ENCODE data around the gene TMEM205. TPM values are rescaled to one million over a fixed set of nuclear protein-coding genes. Genes with fewer than 3 reads are reported as not detected.

Gene TMEM205
- total and polyA plus RNA-seq, 2 experiments from 2014 or later: 123 to 293 TPM

DNA sequence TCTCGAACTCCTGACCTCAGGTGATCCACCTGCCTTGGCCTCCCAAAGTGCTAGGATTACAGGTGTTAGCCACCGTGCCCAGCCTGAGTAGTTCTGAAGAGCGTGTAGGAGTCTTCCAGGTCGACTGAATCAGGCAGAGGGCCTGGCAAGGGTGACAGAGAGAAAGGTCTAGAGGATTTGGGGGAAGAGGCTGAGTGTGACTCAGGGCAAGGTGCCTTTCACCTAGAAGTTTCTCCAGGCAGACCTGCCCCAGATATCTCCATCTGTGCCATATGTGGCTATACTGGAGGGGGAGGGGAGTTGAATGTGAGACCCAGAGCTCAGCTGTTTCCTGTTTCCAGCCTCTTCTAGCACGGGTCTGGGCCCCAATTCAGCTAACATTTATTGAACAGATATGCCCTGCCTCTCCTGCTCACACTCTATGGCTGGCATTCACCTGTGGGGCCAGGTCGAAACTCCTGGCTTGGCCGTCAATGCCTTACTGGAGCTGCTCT is 1.5 kb upstream of the TMEM205 start (continued):
- no peak for TF ChIP-seq CREB1 (CRISPR knock-in tag; IDR thresholded peaks at IDR 0.05; ENCODE audit: low read depth)
- TF ChIP-seq ZNF331 (CRISPR knock-in tag; IDR thresholded peaks at IDR 0.05; ENCODE audit: low read depth): no peak
- TF ChIP-seq, protein P1, sequence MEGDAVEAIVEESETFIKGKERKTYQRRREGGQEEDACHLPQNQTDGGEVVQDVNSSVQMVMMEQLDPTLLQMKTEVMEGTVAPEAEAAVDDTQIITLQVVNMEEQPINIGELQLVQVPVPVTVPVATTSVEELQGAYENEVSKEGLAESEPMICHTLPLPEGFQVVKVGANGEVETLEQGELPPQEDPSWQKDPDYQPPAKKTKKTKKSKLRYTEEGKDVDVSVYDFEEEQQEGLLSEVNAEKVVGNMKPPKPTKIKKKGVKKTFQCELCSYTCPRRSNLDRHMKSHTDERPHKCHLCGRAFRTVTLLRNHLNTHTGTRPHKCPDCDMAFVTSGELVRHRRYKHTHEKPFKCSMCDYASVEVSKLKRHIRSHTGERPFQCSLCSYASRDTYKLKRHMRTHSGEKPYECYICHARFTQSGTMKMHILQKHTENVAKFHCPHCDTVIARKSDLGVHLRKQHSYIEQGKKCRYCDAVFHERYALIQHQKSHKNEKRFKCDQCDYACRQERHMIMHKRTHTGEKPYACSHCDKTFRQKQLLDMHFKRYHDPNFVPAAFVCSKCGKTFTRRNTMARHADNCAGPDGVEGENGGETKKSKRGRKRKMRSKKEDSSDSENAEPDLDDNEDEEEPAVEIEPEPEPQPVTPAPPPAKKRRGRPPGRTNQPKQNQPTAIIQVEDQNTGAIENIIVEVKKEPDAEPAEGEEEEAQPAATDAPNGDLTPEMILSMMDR (conservative IDR thresholded peaks at IDR 0.05; ENCODE audit: low read depth in 2 of 2): no peak
- no peak for TF ChIP-seq EZH2 (IDR thresholded peaks at IDR 0.05; ENCODE audit: low read depth, unreplicated experiment)
- TF ChIP-seq, protein P2, sequence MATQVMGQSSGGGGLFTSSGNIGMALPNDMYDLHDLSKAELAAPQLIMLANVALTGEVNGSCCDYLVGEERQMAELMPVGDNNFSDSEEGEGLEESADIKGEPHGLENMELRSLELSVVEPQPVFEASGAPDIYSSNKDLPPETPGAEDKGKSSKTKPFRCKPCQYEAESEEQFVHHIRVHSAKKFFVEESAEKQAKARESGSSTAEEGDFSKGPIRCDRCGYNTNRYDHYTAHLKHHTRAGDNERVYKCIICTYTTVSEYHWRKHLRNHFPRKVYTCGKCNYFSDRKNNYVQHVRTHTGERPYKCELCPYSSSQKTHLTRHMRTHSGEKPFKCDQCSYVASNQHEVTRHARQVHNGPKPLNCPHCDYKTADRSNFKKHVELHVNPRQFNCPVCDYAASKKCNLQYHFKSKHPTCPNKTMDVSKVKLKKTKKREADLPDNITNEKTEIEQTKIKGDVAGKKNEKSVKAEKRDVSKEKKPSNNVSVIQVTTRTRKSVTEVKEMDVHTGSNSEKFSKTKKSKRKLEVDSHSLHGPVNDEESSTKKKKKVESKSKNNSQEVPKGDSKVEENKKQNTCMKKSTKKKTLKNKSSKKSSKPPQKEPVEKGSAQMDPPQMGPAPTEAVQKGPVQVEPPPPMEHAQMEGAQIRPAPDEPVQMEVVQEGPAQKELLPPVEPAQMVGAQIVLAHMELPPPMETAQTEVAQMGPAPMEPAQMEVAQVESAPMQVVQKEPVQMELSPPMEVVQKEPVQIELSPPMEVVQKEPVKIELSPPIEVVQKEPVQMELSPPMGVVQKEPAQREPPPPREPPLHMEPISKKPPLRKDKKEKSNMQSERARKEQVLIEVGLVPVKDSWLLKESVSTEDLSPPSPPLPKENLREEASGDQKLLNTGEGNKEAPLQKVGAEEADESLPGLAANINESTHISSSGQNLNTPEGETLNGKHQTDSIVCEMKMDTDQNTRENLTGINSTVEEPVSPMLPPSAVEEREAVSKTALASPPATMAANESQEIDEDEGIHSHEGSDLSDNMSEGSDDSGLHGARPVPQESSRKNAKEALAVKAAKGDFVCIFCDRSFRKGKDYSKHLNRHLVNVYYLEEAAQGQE (IDR thresholded peaks at IDR 0.05; ENCODE audit: unreplicated experiment): no peak
- no peak for TF ChIP-seq ZNF114 (CRISPR knock-in tag; IDR thresholded peaks at IDR 0.05)
- TF ChIP-seq POLR2AphosphoS5 (IDR thresholded peaks at IDR 0.05; ENCODE audit: low read depth): no peak

DNA sequence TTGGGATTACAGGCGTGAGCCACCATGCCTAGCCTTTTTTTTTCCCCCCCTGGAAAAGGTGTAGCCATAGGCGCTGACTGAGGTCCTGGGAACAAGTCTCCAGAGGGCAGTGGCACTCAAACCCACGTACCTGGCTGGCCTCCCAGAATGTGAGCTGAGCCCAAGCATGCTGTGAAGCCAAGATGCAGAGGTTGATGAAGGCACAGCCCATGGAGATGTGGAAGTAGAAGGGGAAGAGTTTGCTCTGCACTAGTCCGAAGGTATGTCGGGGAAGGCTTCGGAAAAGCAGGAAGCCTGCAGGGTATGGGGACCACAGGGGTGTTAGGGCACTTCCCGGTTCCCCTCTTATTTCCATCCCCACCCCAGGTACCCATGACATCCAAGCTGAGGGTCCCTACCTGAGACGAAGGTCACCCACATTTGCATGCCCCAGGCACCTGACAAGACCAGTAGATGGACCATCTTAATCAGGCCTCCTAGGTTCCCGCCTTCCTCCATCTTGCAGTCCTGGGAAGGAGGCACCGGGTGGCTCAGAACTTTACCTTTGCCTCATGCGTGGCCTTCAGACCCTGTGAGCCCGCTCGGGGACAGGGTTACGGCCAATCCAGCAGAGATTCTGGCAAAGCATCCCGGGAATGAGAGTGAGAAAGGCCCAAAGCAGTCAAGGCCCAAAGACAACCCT is 805 bp downstream of the TMEM205 start:
- H3K36me3 ChIP-seq (ENCODE audit: insufficient read depth): no peaks in the 10 kb centered on the region
- no peak for ATAC-seq
- no peak overlapping the region for H2AFZ ChIP-seq
- no peaks in the 10 kb centered on the region for H4K20me1 ChIP-seq (replicated peaks; ENCODE audit: insufficient read depth)
- peak overlapping the region; percentile 61 for H3K4me3 ChIP-seq
- Mint-ChIP-seq H3K36me3 (ENCODE audit: low read depth) (peaks cover 14% of the 10 kb centered on the region), H3K27me3 (ENCODE audit: insufficient read depth, low read depth, poor library complexity) (peaks cover 29% of the 10 kb centered on the region), H3K27ac (peak overlapping the region; percentile 93), H3K9me3 (peaks cover 8% of the 10 kb centered on the region; the same call in 1 of the 3 replicates), H3K4me3 (peak overlapping the region; percentile 95), H3K4me1 (peaks cover 21% of the 10 kb centered on the region)
- no peak overlapping the region for H3K27ac ChIP-seq (ENCODE audit: low read depth)
- peaks cover 5% of the 10 kb centered on the region; the same call in 1 of the 2 replicates for H3K4me1 ChIP-seq (ENCODE audit: insufficient read depth)
- peak overlapping the region; percentile 80 for H3K4me2 ChIP-seq
- DNase-seq (ENCODE audit: low spot score): no peak
- H3F3A ChIP-seq (replicated peaks; ENCODE audit: low read depth): no peaks in the 10 kb centered on the region
- no peaks in the 10 kb centered on the region for H3K9me2 ChIP-seq (ENCODE audit: insufficient read depth)
- H3K27me3 ChIP-seq (ENCODE audit: insufficient read depth): no peaks in the 10 kb centered on the region
- no peaks in the 10 kb centered on the region for H3K79me2 ChIP-seq (replicated peaks; ENCODE audit: insufficient read depth)
- TF ChIP-seq EZH2phosphoT487 (IDR thresholded peaks at IDR 0.05; ENCODE audit: unreplicated experiment) (no peak), EZH2 (IDR thresholded peaks at IDR 0.05; ENCODE audit: low read depth, unreplicated experiment) (no peak), ZNF114 (CRISPR knock-in tag; IDR thresholded peaks at IDR 0.05) (no peak), ZNF331 (CRISPR knock-in tag; IDR thresholded peaks at IDR 0.05; ENCODE audit: low read depth) (no peak)
- TF ChIP-seq, protein P3, sequence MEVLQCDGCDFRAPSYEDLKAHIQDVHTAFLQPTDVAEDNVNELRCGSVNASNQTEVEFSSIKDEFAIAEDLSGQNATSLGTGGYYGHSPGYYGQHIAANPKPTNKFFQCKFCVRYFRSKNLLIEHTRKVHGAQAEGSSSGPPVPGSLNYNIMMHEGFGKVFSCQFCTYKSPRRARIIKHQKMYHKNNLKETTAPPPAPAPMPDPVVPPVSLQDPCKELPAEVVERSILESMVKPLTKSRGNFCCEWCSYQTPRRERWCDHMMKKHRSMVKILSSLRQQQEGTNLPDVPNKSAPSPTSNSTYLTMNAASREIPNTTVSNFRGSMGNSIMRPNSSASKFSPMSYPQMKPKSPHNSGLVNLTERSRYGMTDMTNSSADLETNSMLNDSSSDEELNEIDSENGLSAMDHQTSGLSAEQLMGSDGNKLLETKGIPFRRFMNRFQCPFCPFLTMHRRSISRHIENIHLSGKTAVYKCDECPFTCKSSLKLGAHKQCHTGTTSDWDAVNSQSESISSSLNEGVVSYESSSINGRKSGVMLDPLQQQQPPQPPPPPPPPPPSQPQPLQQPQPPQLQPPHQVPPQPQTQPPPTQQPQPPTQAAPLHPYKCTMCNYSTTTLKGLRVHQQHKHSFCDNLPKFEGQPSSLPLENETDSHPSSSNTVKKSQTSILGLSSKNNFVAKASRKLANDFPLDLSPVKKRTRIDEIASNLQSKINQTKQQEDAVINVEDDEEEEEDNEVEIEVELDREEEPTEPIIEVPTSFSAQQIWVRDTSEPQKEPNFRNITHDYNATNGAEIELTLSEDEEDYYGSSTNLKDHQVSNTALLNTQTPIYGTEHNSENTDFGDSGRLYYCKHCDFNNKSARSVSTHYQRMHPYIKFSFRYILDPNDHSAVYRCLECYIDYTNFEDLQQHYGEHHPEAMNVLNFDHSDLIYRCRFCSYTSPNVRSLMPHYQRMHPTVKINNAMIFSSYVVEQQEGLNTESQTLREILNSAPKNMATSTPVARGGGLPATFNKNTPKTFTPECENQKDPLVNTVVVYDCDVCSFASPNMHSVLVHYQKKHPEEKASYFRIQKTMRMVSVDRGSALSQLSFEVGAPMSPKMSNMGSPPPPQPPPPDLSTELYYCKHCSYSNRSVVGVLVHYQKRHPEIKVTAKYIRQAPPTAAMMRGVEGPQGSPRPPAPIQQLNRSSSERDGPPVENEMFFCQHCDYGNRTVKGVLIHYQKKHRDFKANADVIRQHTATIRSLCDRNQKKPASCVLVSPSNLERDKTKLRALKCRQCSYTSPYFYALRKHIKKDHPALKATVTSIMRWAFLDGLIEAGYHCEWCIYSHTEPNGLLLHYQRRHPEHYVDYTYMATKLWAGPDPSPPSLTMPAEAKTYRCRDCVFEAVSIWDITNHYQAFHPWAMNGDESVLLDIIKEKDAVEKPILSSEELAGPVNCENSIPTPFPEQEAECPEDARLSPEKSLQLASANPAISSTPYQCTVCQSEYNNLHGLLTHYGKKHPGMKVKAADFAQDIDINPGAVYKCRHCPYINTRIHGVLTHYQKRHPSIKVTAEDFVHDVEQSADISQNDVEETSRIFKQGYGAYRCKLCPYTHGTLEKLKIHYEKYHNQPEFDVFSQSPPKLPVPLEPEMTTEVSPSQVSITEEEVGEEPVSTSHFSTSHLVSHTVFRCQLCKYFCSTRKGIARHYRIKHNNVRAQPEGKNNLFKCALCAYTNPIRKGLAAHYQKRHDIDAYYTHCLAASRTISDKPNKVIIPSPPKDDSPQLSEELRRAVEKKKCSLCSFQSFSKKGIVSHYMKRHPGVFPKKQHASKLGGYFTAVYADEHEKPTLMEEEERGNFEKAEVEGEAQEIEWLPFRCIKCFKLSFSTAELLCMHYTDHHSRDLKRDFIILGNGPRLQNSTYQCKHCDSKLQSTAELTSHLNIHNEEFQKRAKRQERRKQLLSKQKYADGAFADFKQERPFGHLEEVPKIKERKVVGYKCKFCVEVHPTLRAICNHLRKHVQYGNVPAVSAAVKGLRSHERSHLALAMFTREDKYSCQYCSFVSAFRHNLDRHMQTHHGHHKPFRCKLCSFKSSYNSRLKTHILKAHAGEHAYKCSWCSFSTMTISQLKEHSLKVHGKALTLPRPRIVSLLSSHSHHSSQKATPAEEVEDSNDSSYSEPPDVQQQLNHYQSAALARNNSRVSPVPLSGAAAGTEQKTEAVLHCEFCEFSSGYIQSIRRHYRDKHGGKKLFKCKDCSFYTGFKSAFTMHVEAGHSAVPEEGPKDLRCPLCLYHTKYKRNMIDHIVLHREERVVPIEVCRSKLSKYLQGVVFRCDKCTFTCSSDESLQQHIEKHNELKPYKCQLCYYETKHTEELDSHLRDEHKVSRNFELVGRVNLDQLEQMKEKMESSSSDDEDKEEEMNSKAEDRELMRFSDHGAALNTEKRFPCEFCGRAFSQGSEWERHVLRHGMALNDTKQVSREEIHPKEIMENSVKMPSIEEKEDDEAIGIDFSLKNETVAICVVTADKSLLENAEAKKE (CRISPR knock-in tag; IDR thresholded peaks at IDR 0.05): no peak

All from GM23338 (cell line).